GM23338 (cell line): ENCODE data around the gene ZCCHC24. TPM values are rescaled to one million over a fixed set of nuclear protein-coding genes. Genes with fewer than 3 reads are reported as not detected.

ENCODE experiments used
- ATAC-seq: fragments of 200-7000 bp; cut with Tn5 transposase; 3 replicates; pipeline ENCODE4 v1.9.1; 2020
- DNase-seq: peaks from one replicate; pipeline ENCODE4 v3.0.0-alpha.2; 2015; ENCODE audit warnings: low spot score
- H2AFZ ChIP-seq: fragments of 200-600 bp; sonication (generic); 2 replicates; pipeline ENCODE4 v1.8.0; 2016; ENCODE audit warnings: antibody characterized with exemption, mild to moderate bottlenecking, moderate library complexity
- H3F3A ChIP-seq: fragments of 200-600 bp; sonication (generic); replicated peaks from 2 replicates; pipeline ENCODE4 v1.8.0; 2017; ENCODE audit warnings: antibody characterized with exemption, mixed run types, low read depth
- H3K27ac ChIP-seq: fragments of 200-600 bp; sonication (generic); 2 replicates; pipeline ENCODE4 v1.6.1; 2016; ENCODE audit warnings: low read depth
- H3K27me3 ChIP-seq: fragments of 200-600 bp; sonication (generic); 2 replicates; pipeline ENCODE4 v1.8.0; 2016; ENCODE audit warnings: mild to moderate bottlenecking, mixed run types, moderate library complexity; ENCODE audit not compliant: insufficient read depth
- H3K36me3 ChIP-seq: fragments of 200-600 bp; sonication (generic); 2 replicates; pipeline ENCODE4 v1.8.0; 2016; ENCODE audit warnings: mild to moderate bottlenecking; ENCODE audit not compliant: insufficient read depth
- H3K4me1 ChIP-seq: fragments of 200-600 bp; sonication (generic); 2 replicates; pipeline ENCODE4 v1.8.0; 2016; ENCODE audit warnings: mild to moderate bottlenecking, moderate library complexity; ENCODE audit not compliant: insufficient read depth
- H3K4me2 ChIP-seq: fragments of 200-600 bp; sonication (generic); 2 replicates; pipeline ENCODE4 v1.7.1; 2017; ENCODE audit warnings: mixed run types
- H3K4me3 ChIP-seq: fragments of 200-600 bp; sonication (generic); 2 replicates; pipeline ENCODE4 v1.6.1; 2016; ENCODE audit warnings: mixed run types
- H3K79me2 ChIP-seq: fragments of 200-600 bp; sonication (generic); replicated peaks from 2 replicates; pipeline ENCODE4 v1.8.0; 2017; ENCODE audit warnings: mild to moderate bottlenecking; ENCODE audit not compliant: insufficient read depth
- H3K9me2 ChIP-seq: fragments of 200-600 bp; sonication (generic); 2 replicates; pipeline ENCODE4 v1.8.0; 2017; ENCODE audit not compliant: insufficient read depth
- H4K20me1 ChIP-seq: fragments of 200-600 bp; sonication (generic); replicated peaks from 2 replicates; pipeline ENCODE4 v1.8.0; 2017; ENCODE audit warnings: mild to moderate bottlenecking; ENCODE audit not compliant: insufficient read depth
- H3K27ac Mint-ChIP-seq: 2 replicates; pipeline ENCODE4 v1.8.0; 2020; ENCODE audit warnings: inconsistent platforms, mild to moderate bottlenecking, moderate library complexity, mixed read lengths
- H3K27me3 Mint-ChIP-seq: 3 replicates; pipeline ENCODE4 v1.8.0; 2022; ENCODE audit warnings: low read depth, mild to moderate bottlenecking, moderate library complexity, mixed read lengths, inconsistent platforms; ENCODE audit not compliant: insufficient read depth, poor library complexity
- H3K36me3 Mint-ChIP-seq: 3 replicates; pipeline ENCODE4 v1.8.0; 2021; ENCODE audit warnings: low read depth, mild to moderate bottlenecking, inconsistent platforms, moderate library complexity, mixed read lengths
- H3K4me1 Mint-ChIP-seq: 3 replicates; pipeline ENCODE4 v1.8.0; 2020; ENCODE audit warnings: mild to moderate bottlenecking, inconsistent platforms, mixed read lengths
- H3K4me3 Mint-ChIP-seq: 3 replicates; pipeline ENCODE4 v1.8.0; 2021; ENCODE audit warnings: moderate library complexity, mild to moderate bottlenecking, inconsistent platforms, mixed read lengths
- H3K9me3 Mint-ChIP-seq: 3 replicates; pipeline ENCODE4 v1.8.0; 2020; ENCODE audit warnings: moderate library complexity, mild to moderate bottlenecking, inconsistent platforms, mixed read lengths
- ZNF331 ChIP-seq: fragments of 250-450 bp; sonication (Bioruptor Pico); IDR thresholded peaks from 2 replicates; pipeline ENCODE4 v1.5.0; 2020; ENCODE audit warnings: low read depth, mild to moderate bottlenecking, moderate library complexity
- polyA plus RNA-seq: library from polyadenylated mRNA; unstranded; fragments of >200 nt; fragmentation: Nextera tagmentation; extraction: Ambion mirVana; gene quantifications from 2 replicates; pipeline ENCODE4 v1.2.1, GENCODE V29; 2016
- total RNA-seq: library from RNA; depleted of rRNA; stranded (reverse); fragments of >200 nt; shearing (Covaris generic); gene quantifications from 2 replicates; pipeline ENCODE4 v1.2.3, GENCODE V29; 2014
- TF ChIP-seq, protein P1 (sequence below): IDR thresholded peaks from one replicate; pipeline ENCODE4 v1.6.1; 2018; ENCODE audit warnings: antibody characterized with exemption; ENCODE audit not compliant: unreplicated experiment
- TF ChIP-seq, protein P2 (sequence below): IDR thresholded peaks from 2 replicates; pipeline ENCODE4 v1.6.1; 2016; ENCODE audit warnings: antibody characterized with exemption

ZCCHC24 gene
- total and polyA plus RNA-seq, 2 experiments from 2014 or later: 2.0 to 10.1 TPM

DNA sequence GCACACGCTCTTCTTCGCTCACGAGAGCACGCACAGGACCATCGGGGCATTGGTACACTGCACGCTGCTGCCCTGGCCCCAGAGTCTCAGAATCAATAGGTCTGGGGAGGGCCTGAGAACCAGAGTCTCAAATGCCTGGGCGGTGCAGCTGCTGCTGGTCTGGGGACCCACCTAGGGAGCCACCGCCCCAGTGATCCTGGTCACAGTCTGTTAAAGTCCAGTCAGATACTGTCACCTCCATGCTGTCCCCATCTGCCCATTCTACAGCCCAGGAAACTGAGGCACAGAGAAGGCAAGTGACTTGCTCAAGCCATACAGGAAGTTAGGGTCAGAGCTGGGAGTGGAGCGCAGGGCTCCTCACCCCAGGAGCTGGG, 38.0 kb downstream of the ZCCHC24 start:
- Mint-ChIP-seq H3K4me3 (no peak overlapping the region), H3K36me3 (no peaks in the 10 kb centered on the region; the same call in 2 of the 3 replicates), H3K27ac (no peak overlapping the region), H3K4me1 (peaks cover 35% of the 10 kb centered on the region), H3K9me3 (no peaks in the 10 kb centered on the region; the same call in 2 of the 3 replicates), H3K27me3 (peaks cover 12% of the 10 kb centered on the region)
- Histone ChIP-seq H3K9me2 (no peaks in the 10 kb centered on the region), H3K36me3 (no peaks in the 10 kb centered on the region), H4K20me1 (no peaks in the 10 kb centered on the region), H3K79me2 (no peaks in the 10 kb centered on the region), H3K27me3 (no peaks in the 10 kb centered on the region), H3K4me3 (no peak overlapping the region), H3K4me1 (peaks cover 3% of the 10 kb centered on the region; the same call in 1 of the 2 replicates), H2AFZ (no peak overlapping the region), H3K27ac (no peak overlapping the region), H3F3A (no peaks in the 10 kb centered on the region), H3K4me2 (no peak overlapping the region)
- ATAC-seq (no peak), DNase-seq (no peak)
- no peak for TF ChIP-seq ZNF331 (CRISPR knock-in tag)
- TF ChIP-seq, protein P1, sequence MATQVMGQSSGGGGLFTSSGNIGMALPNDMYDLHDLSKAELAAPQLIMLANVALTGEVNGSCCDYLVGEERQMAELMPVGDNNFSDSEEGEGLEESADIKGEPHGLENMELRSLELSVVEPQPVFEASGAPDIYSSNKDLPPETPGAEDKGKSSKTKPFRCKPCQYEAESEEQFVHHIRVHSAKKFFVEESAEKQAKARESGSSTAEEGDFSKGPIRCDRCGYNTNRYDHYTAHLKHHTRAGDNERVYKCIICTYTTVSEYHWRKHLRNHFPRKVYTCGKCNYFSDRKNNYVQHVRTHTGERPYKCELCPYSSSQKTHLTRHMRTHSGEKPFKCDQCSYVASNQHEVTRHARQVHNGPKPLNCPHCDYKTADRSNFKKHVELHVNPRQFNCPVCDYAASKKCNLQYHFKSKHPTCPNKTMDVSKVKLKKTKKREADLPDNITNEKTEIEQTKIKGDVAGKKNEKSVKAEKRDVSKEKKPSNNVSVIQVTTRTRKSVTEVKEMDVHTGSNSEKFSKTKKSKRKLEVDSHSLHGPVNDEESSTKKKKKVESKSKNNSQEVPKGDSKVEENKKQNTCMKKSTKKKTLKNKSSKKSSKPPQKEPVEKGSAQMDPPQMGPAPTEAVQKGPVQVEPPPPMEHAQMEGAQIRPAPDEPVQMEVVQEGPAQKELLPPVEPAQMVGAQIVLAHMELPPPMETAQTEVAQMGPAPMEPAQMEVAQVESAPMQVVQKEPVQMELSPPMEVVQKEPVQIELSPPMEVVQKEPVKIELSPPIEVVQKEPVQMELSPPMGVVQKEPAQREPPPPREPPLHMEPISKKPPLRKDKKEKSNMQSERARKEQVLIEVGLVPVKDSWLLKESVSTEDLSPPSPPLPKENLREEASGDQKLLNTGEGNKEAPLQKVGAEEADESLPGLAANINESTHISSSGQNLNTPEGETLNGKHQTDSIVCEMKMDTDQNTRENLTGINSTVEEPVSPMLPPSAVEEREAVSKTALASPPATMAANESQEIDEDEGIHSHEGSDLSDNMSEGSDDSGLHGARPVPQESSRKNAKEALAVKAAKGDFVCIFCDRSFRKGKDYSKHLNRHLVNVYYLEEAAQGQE: no peak
- TF ChIP-seq, protein P2, sequence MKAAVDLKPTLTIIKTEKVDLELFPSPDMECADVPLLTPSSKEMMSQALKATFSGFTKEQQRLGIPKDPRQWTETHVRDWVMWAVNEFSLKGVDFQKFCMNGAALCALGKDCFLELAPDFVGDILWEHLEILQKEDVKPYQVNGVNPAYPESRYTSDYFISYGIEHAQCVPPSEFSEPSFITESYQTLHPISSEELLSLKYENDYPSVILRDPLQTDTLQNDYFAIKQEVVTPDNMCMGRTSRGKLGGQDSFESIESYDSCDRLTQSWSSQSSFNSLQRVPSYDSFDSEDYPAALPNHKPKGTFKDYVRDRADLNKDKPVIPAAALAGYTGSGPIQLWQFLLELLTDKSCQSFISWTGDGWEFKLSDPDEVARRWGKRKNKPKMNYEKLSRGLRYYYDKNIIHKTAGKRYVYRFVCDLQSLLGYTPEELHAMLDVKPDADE: no peak

DNA sequence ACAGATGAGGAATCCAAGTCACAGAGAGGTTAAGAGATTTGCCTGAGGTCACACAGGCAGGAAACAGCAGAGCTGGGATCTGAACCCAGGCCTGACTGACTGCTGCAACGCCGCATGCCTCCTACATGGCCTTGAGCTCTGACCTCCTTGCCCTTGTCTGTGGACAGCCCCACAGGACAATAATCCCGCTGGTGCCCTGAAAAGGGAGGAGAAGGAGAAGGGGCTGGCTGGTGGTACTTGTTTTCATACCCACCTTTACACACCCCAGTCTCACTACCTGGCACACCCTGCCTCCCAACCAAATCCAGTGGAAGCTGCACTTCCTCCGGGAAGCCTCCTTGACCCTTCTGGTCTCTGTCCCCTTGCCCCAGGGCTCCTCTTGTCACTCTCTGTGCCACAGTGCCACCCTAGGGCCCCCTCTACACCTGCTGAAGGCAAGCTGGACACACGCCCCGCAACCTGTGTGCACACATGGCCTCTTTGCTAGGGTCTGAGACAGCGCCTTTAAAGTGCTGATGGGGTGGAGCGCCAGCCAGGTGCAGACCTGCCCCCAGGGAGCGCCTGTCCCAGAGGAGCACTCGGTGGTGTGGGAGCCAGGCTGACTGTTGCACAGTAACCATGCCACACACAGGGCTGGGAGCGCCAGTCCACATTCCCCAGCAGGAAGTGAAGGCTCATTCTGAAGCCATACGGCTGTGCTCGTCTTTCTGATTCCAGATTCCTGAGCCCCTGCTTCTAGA, 38.6 kb downstream of the ZCCHC24 start:
- no peak overlapping the region for H3K4me2 ChIP-seq
- peaks cover 3% of the 10 kb centered on the region; the same call in 1 of the 2 replicates for H3K4me1 ChIP-seq
- H3K9me2 ChIP-seq: no peaks in the 10 kb centered on the region
- DNase-seq (no peak), ATAC-seq (peak; percentile 6; the same call in 1 of the 3 replicates)
- H3K27me3 Mint-ChIP-seq: peaks cover 12% of the 10 kb centered on the region
- no peaks in the 10 kb centered on the region for H3K79me2 ChIP-seq
- H3K36me3 Mint-ChIP-seq: no peaks in the 10 kb centered on the region; the same call in 2 of the 3 replicates
- H3K27ac ChIP-seq: no peak overlapping the region
- H3K36me3 ChIP-seq: no peaks in the 10 kb centered on the region
- no peaks in the 10 kb centered on the region for H4K20me1 ChIP-seq
- no peak overlapping the region for H2AFZ ChIP-seq
- H3K4me3 ChIP-seq: no peak overlapping the region
- no peaks in the 10 kb centered on the region for H3F3A ChIP-seq
- no peaks in the 10 kb centered on the region for H3K27me3 ChIP-seq
- no peak overlapping the region for H3K4me3 Mint-ChIP-seq
- H3K4me1 Mint-ChIP-seq: peaks cover 35% of the 10 kb centered on the region
- H3K9me3 Mint-ChIP-seq: no peaks in the 10 kb centered on the region; the same call in 2 of the 3 replicates
- H3K27ac Mint-ChIP-seq: no peak overlapping the region
- TF ChIP-seq, protein P2: no peak
